Activated CD8-positive, alpha-beta memory T cell treated with anti-CD3 and anti-CD28 coated beads for 24 hours (primary cell): Measurements from ENCODE around the gene BPIFB2.

Source experiments
- DNase-seq: peaks from one replicate; pipeline ENCODE4 v3.0.0-alpha.2; 2020

BPIFB2 gene

DNA sequence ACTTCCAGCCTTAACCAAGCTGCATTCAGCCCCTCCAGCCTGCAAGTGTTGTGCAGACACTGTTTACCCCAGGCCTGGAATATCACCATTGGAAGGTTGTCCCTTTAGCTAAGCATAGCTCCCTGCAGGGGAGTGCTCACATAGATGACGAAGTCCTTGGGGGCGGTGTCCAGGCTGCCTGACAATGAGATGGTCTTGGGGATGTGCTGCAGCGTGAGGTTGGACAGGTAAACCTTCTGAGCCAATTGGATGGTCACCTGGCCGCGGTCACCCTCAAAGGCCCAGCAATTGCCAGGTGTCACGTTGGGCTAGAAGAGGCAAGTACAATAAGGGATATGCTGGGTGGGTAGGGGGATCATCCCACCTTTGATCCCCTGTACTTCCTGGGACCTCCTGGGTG lies 21.9 kb upstream of the BPIFB2 start:
- DNase-seq = no peak

DNA sequence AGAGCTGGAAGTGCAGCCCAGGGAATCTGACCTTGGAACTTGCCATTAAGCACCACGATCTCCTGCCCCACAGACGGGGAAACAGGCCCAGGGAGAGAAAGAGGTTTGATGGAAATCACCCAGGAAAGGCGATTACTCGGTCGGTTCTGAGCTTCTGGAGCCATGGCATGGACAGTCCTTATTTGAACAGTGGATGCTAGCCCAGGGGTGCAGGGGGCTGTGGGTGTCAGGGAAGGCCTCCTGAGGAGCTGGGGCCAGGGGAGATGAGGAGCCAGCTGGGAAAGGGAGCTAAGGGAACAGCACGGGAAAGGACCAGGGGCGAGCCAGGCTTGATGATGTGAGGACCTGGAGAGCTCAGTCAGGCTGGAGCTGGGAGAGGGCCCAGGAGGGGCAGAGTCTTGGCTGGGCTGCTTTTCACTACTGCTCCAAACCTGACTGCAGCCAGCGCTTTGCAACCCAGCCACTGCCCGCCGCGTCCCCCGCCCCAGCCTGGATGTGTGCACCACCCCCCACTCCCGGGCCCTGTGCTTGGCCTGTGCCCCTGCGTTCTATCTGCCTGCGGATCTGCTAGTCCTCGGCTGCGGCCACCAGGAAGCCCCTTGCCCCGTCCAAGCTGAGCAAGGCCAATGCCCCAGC lies 21.1 kb upstream of the BPIFB2 start:
- DNase-seq = no peak

DNA sequence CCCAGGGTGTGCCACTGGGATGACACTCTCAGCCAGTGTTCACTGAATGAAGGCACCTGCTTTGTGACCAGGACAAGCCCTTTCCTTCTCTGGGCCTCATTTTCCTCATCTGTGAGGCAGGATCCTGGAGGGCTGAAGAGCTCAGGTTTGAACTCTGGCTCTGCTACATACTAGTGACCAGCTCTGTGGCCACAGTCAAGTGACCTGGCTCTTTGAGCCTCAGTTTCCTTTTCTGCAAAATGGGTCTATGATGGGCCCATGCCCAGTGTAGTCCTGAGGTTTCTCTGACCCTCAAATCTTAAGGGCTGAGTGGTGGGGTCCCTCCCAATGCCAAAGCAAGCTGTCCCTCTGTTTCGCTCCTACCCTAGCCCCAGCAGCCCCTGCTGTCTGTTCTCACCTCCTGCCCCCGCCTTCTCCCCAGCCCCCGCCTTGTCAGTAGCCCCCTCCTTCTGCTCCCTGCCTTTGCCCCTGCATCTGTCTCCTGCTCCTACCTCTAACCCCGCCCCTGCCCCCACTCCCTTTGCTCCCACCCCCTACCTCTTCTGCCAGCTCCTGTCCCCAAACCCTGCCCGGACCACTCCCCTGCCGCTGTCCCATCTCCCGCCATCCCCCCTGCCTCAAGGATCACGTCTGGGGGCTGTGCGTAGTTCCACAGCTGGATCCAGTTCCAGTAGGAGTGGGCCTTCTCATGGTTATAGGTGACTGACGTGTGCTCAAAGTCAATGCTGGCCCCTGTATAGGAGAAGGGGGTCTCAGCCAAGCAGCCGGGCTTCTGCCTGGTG lies 20.3 kb upstream of the BPIFB2 start:
- DNase-seq = no peak

DNA sequence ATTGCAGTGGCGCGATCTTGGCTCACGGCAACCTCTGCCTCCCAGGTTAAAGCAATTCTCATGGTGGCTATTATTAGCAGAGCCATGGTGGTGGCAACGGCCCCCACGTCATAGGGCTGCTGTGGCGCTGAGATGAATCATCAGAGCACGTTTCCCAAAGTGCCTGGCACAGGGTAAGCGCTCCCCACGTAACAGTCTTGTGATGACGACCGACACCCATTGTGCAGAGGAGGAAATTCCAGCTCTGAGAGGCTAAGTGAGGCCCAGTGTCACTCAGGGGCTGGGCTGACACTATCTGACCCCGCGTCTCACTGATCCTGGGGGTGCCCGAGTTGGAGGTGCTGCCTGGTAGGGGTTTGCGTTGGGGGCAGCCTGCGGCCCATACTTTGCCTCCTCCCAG lies 19.5 kb upstream of the BPIFB2 start:
- no peak for DNase-seq

DNA sequence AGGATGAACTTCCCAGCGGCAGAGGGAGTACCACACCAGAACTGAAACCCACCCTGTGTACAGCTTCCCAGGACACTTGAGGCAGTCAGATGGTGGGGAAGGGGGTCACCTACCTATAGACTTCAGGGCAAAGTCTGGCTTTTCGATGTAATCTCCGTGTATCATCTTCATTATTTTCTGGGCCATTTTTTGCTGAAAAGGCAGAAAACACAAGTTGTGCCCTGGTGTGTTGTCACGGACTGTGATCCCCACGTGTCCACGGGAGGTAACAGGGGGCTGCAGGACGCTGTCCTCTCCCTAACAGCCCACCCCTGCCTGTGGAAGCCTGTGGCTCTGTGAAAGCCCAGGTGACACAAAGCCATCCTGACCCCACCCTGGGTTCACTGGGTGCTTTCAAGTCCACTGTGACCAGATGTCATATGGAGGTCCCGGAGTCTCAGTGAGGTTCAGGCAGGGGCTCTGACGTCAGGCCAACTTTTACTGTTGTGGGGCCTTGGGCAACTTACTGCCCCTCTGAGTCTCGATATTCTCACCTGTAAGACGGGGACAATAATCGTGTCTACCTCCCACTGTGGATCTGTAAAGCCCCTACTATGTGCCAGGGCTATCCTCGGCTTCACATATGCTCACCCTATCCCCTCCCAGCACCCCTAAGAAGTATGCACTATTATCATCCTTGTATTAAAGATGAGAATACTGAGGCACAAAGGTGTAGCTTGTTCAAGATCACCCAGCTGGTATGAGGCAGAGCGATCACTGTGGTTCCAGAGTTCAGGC lies 17.8 kb upstream of the BPIFB2 start:
- no peak for DNase-seq

DNA sequence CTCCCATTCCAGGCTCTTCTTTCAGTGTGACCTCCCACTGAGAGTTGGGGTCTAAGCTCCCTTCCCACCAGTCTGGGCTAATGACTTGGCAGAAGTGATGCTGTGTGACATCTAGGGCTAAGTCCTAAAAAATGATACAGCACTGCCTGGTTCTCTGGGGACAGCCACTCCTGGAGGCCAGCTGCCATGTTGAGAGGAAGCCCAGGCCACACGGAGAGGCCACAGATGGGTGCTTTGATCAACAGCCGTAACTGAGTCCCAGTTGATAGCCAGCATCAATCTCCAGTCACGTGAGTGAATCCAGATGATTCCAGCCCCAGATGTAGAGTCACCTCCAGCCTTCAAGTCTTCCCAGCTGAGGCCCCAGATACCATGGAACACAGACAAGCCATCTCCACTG lies 17.1 kb upstream of the BPIFB2 start:
- DNase-seq = no peak

DNA sequence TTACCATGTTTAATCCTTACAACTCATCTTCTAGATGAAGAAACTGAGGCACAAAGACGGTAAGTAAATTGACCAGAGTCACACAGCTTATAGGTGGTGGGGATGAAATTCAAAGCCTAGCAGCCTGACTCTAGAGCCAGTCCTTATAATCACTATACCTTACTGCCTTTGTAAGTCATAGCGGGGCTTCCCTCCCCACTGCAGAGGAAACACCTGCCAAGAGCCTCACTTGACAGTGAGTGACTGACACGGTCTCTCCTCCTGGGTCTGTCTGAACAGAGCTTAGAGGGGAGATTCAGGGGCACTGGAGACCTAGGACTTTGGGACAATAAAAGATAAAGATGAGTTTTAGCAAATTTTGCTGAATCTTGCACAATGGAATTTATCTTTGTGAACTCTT lies 16.1 kb upstream of the BPIFB2 start:
- DNase-seq = no peak

DNA sequence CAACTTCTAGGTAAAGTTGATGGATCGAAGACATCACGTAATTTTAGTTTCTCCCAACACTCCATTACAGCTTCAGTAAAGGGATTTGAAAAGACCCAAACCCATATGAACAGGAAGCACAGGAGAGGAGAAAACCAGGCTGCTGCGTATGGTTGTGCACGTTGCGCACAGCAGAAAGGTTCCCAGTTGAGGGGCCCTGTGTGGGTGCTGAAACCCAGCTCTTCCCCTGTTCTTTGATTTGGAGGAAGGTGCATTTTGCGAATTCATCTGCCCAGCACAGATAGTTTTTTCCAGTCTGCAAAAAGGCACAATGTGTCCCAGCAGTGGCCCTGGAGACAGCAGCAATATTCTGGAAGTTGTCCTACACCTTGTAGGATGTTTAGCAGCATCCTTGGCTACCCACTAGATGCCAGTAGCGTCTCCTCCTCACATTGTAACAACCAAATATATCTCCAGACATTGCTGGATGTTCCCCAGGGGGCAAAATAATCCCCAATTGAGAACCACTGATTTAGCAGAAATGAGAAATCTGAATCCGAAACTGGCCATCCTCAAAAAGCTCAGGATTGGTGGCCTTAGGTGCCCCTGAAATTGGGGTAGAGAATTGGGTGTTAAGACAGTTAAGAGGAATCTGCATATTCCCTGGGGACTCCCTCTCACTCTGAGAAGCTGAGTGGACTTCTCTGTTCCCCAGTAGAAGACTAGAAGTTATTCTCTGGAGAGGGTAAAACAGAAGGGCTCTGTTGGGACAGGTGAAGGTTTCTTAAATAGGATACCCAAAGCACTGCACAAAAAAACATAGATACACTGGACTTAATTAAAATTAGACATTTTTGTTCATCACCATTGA lies 15.5 kb upstream of the BPIFB2 start:
- DNase-seq = no peak

DNA sequence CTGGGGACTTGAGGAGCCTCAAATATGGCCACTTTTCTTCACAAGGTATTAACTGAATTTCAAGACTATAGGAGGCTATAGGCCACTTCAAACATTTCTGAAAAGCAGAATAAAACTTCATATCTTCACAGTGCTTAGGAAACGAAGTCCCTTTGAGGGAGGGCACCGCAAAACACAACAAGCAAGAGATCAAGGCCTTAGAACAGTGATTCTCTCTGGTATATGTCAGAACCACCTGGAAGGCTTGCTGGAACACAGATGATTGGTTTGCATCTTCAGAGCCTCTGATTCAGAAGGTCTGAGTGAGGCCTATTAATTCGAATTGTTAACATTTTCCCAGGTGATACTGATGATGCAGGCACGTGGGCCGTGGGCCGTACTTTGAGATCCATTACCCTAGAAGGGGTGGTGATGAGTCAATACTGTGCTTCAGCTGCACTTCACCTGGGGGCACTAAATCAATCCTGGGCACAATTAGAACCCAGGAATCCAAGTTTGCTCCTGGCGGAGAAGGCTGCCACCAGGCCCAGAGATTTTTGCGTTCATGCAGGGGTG lies 13.9 kb upstream of the BPIFB2 start:
- DNase-seq = no peak

DNA sequence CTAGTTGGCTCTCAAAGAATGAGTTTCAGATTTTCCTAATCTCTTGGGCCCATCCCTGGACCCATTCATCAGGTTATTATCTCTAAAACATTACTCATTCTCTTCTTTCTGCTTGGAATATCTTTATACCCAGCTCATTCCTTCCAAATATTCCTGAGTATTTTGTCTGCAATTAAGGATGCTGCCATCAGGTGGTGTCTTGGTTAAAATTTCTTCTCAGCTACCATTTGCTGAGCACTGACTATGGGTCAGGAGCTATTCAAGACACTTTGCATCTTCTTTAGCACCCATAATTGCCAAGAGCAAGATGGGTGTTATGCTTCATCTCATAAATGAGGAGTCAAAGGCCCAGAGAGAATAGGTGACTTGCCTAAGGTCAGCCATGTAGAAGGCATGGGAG lies 11.7 kb upstream of the BPIFB2 start:
- no peak for DNase-seq

DNA sequence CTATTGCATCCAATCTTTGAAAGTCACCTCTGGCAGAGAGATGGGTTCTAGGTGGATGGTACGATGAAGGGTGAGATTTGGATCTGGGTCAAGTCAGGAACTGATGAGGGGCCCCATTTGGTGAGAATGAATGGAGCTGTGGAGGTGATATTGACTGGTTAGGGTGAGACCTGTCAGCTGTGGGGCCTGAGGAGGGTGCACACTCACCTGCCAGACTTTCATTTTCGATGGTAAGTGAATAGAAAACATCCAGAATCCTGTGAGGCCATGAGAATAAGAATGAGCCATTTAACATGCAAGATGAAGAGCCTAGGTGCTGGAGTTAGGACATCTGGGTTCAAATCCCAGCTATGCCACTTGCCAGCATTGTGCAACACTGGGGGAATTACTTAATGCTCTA lies 10.1 kb upstream of the BPIFB2 start:
- no peak for DNase-seq

DNA sequence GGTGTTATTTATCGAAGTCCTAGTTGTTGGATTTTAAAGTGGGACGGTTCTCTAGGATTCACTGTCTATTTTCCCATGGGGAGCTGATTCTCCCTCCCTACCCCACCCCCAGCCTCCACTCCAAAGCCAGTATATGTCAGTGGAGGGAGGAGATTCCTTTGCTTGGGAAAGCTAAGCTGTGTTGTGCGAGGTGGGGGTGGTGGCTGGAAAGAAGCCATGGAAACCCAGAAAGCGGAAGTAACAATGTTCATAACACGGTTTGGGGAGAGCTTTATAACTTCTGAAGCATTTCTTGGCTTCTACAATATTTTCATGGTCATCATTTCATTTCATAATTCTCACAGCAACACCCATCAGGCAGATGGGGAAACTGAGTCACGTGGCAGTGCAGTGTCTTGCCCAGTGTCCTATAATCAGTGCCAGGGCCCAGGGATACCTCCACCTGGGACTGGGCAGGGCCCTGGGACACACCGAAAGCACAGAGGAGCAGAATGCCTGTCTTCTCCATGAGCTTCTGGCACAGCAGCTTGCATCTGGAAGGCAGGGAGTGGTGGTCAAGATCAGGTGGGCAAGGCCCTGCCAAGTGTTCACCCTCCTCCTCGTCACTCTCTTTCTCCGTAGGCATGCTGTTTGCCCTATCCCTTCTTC lies 7.8 kb upstream of the BPIFB2 start:
- no peak for DNase-seq

DNA sequence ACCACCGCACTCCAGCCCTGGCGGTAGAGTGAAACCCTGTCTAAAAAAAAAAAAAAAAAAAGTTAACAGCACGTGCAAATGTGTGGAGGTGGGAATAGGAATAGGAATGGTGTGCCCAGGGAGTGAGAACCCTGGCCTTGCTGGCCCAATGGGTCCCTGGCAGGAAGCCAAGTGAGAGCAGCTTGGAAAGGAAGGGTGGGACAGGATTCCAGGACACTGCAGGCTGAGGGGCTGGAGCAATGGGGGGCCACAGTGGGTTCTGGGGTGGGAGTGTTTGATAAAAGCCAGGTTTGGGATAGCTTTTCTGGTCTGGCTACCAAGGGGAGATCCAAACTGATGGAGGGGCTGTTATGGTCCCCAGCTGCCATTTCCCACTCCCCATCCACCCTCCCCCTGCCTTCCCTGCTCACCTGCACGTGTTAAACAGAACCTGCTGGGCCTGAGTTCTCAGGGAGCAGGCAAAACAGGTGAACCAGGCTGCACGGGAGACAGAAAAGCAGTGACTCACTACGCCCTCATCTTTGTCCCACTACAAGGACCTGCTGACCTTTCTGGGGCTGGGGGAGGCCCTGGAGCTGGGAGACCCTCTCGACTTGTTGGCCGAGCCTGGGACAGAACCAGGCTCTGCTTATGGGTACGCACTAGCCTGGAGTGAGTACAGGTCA lies 6.6 kb upstream of the BPIFB2 start:
- DNase-seq = no peak

DNA sequence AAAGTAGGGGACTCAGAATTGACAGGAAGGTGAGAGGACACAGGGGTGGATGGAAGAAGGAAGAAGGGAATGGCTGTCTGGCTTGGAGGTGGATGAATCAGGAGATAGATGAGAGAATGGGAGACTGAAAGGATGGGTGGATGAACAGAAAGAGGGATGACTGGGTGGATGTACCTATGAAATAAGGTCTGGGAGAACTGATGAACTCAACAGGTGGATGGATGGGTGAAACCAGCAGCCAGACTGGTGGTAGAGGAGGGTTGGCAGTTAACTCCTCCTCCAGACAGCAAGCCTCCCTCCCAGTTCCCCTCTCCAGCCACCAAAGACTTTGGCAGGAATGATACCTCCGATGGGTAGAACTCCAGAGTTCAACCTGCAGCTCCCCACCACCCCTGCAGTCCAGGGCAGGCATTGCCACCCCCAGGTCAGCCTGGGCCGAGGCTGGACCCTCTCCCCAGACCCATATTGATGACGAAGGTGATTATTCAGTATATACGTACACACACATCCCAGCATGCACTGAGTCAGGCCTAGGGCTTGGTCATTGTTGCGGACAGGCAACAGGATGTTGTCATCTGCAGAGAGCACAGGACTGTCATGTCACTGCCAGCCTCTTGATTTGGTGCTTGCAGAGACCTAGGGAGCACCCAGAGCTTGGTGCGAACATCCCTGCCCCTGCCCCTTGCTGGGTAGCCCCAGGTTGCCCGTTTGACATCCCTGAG lies 5.3 kb upstream of the BPIFB2 start:
- DNase-seq = no peak

DNA sequence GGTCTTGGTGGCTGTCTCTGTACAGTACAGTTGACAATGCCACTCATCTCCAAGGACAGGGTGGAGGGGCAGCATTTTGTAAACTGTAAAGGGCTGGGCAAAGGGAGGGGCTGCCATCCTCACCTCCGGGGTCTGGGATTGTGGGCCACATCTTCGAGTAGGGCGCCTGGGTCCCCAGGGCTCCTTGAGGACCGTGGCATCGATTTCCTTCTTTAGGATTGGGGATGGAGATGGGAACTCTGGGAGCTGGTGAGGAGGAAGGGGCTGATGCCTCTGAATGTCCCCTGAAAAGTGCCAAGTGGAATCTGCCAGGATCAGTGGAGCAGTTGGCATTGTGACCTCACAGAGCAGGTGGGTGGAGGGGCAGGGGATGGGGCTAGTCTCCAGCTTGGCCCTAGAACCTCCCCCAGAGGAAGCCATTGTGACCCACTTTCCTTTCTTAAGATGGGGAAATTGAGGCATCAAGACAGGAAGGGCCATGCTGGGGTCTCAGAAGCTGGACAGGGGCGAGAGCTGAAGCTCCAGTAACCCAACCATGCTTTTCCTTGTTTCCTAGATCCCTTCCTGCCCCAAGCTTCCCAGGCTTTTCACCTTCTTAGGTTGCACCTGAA lies 3.3 kb upstream of the BPIFB2 start, which contains the start of gene SUN5:
SUN5 (minus strand) TSS at position 293 of the 611 bp plus-strand sequence; CDS start at position 200, 93 bp downstream.
- DNase-seq = no peak

DNA sequence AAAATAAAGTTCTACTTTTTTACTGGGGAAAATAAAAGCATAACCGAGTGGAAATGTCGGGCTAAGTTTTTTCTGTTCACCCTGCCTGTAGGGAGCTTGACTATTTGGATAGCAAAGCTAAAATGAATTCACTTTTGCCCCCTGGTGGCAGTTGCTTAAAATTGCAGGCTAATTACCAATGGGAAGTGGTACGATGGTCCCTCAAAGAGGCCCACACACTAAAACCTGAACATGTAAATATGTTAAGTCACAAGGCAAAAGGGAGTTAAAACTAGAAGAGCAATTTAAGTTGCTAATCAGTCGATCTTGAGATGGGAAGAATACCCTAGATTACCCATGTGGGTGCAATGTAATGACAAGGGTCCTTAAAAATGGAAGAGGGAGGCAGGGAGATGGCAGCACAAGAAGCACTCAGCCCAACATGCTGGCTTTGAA lies 2.4 kb upstream of the BPIFB2 start:
- DNase-seq = no peak

DNA sequence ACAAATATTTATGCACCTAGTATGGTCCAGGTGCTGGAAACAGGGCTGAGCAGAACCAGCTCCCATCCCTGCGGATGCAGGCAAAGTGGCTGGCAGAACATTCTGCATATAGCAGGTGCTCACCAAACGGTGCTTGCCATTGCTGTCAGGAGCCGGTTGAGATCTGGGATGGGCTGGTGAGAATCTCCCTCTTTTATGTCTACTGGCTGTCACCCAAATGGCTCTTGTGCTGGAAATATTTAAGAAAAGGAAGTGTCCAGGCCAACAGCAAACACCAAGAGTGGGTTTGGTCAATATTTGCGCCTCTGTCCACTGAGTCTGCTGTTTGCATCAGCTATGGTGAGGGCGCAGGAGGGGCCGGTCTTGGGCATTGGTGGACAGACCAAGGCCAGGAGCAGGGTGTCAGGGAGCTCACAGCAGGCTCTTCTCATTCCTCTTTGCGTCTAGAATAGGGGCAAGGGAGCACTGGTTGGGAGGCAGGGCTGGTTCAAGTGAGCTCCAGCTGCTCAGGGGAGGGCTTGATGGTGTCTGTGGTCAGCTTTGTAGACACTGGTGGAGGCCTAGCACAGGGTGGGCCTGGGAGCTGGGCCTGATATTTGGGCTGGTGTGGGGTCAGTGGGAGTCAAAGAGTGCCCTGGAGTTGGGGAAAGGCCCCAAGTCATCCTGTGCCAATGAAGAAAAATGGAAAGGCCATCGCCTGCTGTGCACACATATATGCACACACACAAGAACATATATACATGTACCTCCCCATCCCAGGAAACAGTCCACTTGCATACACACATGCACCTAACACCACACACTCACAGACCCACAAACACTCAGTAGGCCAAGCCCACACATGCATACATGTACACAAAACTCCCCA lies 1.4 kb upstream of the BPIFB2 start:
- no peak for DNase-seq

DNA sequence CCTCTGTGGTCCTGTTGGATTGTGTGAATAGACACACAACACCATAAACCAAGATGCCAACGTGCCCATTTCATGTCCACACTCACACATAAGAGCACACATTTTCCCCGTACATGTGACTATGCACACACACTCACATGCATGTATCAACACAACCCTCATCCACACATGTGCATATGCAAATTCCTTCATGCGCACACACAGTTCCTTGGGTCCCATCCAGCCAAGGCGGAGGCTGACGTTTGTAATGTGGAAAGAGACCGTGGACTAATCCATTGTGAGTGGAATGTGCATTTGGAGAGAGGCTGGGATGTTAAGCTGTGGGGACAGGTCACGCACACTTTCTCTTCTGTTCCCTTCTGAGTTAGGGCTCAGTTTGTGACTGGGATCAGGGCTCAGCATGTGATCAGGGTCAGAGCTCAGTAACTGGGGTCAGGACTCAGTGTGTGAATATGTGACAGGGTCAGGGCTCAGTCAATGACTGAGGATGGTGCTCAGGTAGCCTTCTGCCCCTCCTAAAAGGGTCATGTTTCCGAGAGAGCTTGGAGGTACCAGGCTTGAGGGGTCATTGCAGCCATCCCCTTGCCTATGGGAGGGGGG lies 628 bp upstream of the BPIFB2 start:
- no peak for DNase-seq
